MM.1S (cell line): Measurements from ENCODE around the gene LIG4.

Experiments
- DNase-seq: peaks from one replicate; pipeline ENCODE4 v3.0.0-alpha.2; 2015
- H2AFZ ChIP-seq: fragments of 300-600 bp; sonication (generic); 2 replicates; pipeline ENCODE4 v1.6.0; 2016; ENCODE audit warnings: antibody characterized with exemption, low read length
- H3F3A ChIP-seq: fragments of 300-600 bp; sonication (generic); 2 replicates; pipeline ENCODE4 v1.6.1; 2016; ENCODE audit warnings: mild to moderate bottlenecking, antibody characterized with exemption, low read length, moderate library complexity, mixed read lengths; ENCODE audit not compliant: insufficient read depth
- H3K27ac ChIP-seq: fragments of 300-600 bp; sonication (generic); 2 replicates; pipeline ENCODE4 v1.5.1; 2016; ENCODE audit warnings: mild to moderate bottlenecking, low read length
- H3K27me3 ChIP-seq: fragments of 300-600 bp; sonication (generic); replicated peaks from 2 replicates; pipeline ENCODE4 v1.6.0; 2016; ENCODE audit warnings: low read length; ENCODE audit not compliant: insufficient read depth
- H3K36me3 ChIP-seq: fragments of 300-600 bp; sonication (generic); replicated peaks from 2 replicates; pipeline ENCODE4 v1.6.1; 2016; ENCODE audit warnings: mild to moderate bottlenecking, low read length, mixed read lengths; ENCODE audit not compliant: insufficient read depth
- H3K4me1 ChIP-seq: fragments of 300-600 bp; sonication (generic); 2 replicates; pipeline ENCODE4 v1.6.1; 2016; ENCODE audit warnings: low read length, mixed read lengths
- H3K4me2 ChIP-seq: fragments of 300-600 bp; sonication (generic); 2 replicates; pipeline ENCODE4 v1.6.0; 2016; ENCODE audit warnings: low read depth, low read length
- H3K4me3 ChIP-seq: fragments of 300-600 bp; sonication (generic); 2 replicates; pipeline ENCODE4 v1.5.1; 2016; ENCODE audit warnings: low read length, mixed read lengths
- H3K79me2 ChIP-seq: fragments of 300-600 bp; sonication (generic); 2 replicates; pipeline ENCODE4 v1.6.1; 2016; ENCODE audit warnings: mixed run types, low read length, mixed read lengths
- H3K9ac ChIP-seq: fragments of 300-600 bp; sonication (generic); 2 replicates; pipeline ENCODE4 v1.6.1; 2016; ENCODE audit warnings: low read length, mixed read lengths
- H3K9me2 ChIP-seq: fragments of 300-600 bp; sonication (generic); replicated peaks from 2 replicates; pipeline ENCODE4 v1.6.1; 2016; ENCODE audit warnings: mild to moderate bottlenecking, low read length, mixed read lengths; ENCODE audit not compliant: insufficient read depth
- H3K9me3 ChIP-seq: fragments of 300-600 bp; sonication (generic); replicated peaks from 2 replicates; pipeline ENCODE4 v1.6.1; 2016; ENCODE audit warnings: mild to moderate bottlenecking, low read length, mixed read lengths; ENCODE audit not compliant: insufficient read depth
- H4K20me1 ChIP-seq: fragments of 300-600 bp; sonication (generic); 2 replicates; pipeline ENCODE4 v1.6.1; 2016; ENCODE audit warnings: mild to moderate bottlenecking, low read length, moderate library complexity, mixed read lengths; ENCODE audit not compliant: insufficient read depth
- CTCF ChIP-seq: fragments of 300-600 bp; sonication (generic); IDR thresholded peaks from 2 replicates; pipeline ENCODE4 v1.5.1; 2016; ENCODE audit warnings: antibody characterized with exemption, low read length, mixed read lengths
- EZH2 ChIP-seq: fragments of 300-600 bp; sonication (generic); optimal IDR thresholded peaks from 2 replicates; pipeline ENCODE3; 2017; ENCODE audit warnings: low read depth, mild to moderate bottlenecking, antibody characterized with exemption, low read length, mixed read lengths
- EZH2phosphoT487 ChIP-seq: fragments of 300-600 bp; sonication (generic); IDR thresholded peaks from 2 replicates; pipeline ENCODE4 v1.6.1; 2018; ENCODE audit warnings: antibody characterized with exemption, low read length

Gene LIG4

GRCh38 chr13:108188260-108188659 lies 27.1 kb downstream of the LIG4 start:
- Histone ChIP-seq H2AFZ (no peak overlapping the region), H3F3A (no peaks in the 10 kb centered on the region), H4K20me1 (no peaks in the 10 kb centered on the region), H3K4me1 (no peaks in the 10 kb centered on the region), H3K27ac (no peak overlapping the region), H3K36me3 (no peaks in the 10 kb centered on the region), H3K9ac (no peak overlapping the region), H3K27me3 (no peaks in the 10 kb centered on the region), H3K4me2 (no peak overlapping the region), H3K4me3 (no peak overlapping the region), H3K9me2 (no peaks in the 10 kb centered on the region), H3K9me3 (no peaks in the 10 kb centered on the region), H3K79me2 (no peaks in the 10 kb centered on the region)
- no peak for TF ChIP-seq EZH2phosphoT487
- TF ChIP-seq EZH2, result no peak
- TF ChIP-seq CTCF, result no peak
- DNase-seq, result no peak

GRCh38 chr13:108185223-108185622 lies 30.1 kb downstream of the LIG4 start:
- no peak for DNase-seq
- H4K20me1 ChIP-seq, result no peaks in the 10 kb centered on the region
- no peaks in the 10 kb centered on the region for H3K9me2 ChIP-seq
- H3K4me1 ChIP-seq, result no peaks in the 10 kb centered on the region
- no peak overlapping the region for H2AFZ ChIP-seq
- no peak overlapping the region for H3K9ac ChIP-seq
- no peak overlapping the region for H3K27ac ChIP-seq
- no peak overlapping the region for H3K4me2 ChIP-seq
- H3K36me3 ChIP-seq, result no peaks in the 10 kb centered on the region
- TF ChIP-seq CTCF (no peak), EZH2phosphoT487 (no peak), EZH2 (no peak)
- no peaks in the 10 kb centered on the region for H3F3A ChIP-seq
- H3K79me2 ChIP-seq, result no peaks in the 10 kb centered on the region
- H3K9me3 ChIP-seq, result no peaks in the 10 kb centered on the region
- H3K4me3 ChIP-seq, result no peak overlapping the region
- no peaks in the 10 kb centered on the region for H3K27me3 ChIP-seq

- no peak overlapping the region for H3K27ac ChIP-seq
- no peak overlapping the region for H3K4me2 ChIP-seq
- no peaks in the 10 kb centered on the region for H3K27me3 ChIP-seq
- no peaks in the 10 kb centered on the region for H3K4me1 ChIP-seq
- no peak overlapping the region for H2AFZ ChIP-seq
- no peaks in the 10 kb centered on the region for H3K9me3 ChIP-seq
- TF ChIP-seq CTCF (no peak), EZH2phosphoT487 (no peak), EZH2 (no peak)
- no peaks in the 10 kb centered on the region for H3K36me3 ChIP-seq
- DNase-seq, result no peak
- H3K9me2 ChIP-seq, result no peaks in the 10 kb centered on the region
- H3F3A ChIP-seq, result no peaks in the 10 kb centered on the region
- no peaks in the 10 kb centered on the region for H3K79me2 ChIP-seq
- H4K20me1 ChIP-seq, result no peaks in the 10 kb centered on the region
- H3K9ac ChIP-seq, result no peak overlapping the region
- no peak overlapping the region for H3K4me3 ChIP-seq
Observed at GRCh38 chr13:108182652-108183051, 32.7 kb downstream of the LIG4 start.

GRCh38 chr13:108178078-108178477 lies 37.3 kb downstream of the LIG4 start:
- H3F3A ChIP-seq, result no peaks in the 10 kb centered on the region
- H3K36me3 ChIP-seq, result no peaks in the 10 kb centered on the region
- DNase-seq, result no peak
- no peaks in the 10 kb centered on the region for H3K4me1 ChIP-seq
- H3K9ac ChIP-seq, result no peak overlapping the region
- no peaks in the 10 kb centered on the region for H3K9me3 ChIP-seq
- H4K20me1 ChIP-seq, result no peaks in the 10 kb centered on the region
- H3K79me2 ChIP-seq, result no peaks in the 10 kb centered on the region
- H3K4me2 ChIP-seq, result no peak overlapping the region
- H3K4me3 ChIP-seq, result no peak overlapping the region
- H3K27me3 ChIP-seq, result no peaks in the 10 kb centered on the region
- H2AFZ ChIP-seq, result no peak overlapping the region
- H3K9me2 ChIP-seq, result no peaks in the 10 kb centered on the region
- H3K27ac ChIP-seq, result no peak overlapping the region
- TF ChIP-seq EZH2, result no peak
- no peak for TF ChIP-seq EZH2phosphoT487
- TF ChIP-seq CTCF, result no peak
